ENCODE results near the gene CHKA. TPM values are rescaled to one million over a fixed set of nuclear protein-coding genes. Genes with fewer than 3 reads are reported as not detected.

CHKA gene
- total and polyA plus RNA-seq, 9 of the 15 experiments (the other 6 are each of a cell fraction or from before 2014, with no cell fraction given) = 3.6 to 37.0 (median 30.2) TPM

DNA sequence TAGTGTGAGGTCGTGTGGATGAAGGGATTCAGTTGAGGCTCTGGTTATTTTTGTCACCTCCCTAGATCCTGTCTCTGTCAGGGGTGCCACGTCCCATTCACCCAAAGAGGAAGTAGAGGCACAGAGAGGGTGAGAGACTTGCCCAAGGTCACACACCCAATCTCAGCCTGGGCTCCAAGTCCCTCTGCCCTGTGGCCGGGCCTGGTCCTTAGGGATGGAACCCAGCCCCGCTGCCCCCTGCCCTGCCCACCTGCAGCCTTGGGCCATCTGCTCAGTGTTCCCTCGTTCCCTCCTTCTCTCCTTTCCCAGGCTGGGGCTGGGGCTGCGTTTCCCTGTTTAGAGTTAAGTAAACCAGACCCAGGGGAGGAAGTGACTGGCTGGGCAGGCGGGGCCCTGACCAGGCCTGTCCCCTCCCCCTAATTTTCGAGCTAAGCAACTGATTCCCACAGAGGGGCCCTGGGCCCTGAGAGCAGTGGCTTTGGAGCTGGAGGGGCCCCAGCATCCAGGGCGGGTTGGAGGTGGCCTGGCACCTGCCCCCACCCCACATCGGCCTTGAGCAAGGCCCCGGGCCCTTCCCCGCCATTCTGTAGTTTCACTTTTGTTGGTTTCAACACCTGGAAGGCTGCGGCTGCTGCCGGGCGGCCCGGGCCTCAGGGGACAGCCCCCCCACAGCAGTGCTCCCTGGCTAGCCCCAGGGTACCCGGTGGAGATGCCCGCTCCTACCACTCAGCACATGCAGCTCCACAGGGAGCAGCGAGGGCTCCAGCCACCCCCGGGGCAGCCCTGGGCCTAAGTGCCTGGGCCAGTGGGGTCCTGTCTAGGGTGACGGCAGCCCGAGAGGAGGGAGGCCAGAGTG lies 80.9 kb downstream of the CHKA start (continued):
- TF ChIP-seq FOXJ3 (CRISPR knock-in tag; IDR thresholded peaks at IDR 0.05) (no peak), CBX1 (IDR thresholded peaks at IDR 0.05; ENCODE audit: low read depth) (peak; percentile 82; the same call in 1 of the 2 replicates), ZBED1 (IDR thresholded peaks at IDR 0.05) (no peak), ZNF695 (CRISPR knock-in tag; IDR thresholded peaks at IDR 0.05) (no peak), PHB (CRISPR knock-in tag; IDR thresholded peaks at IDR 0.05) (no peak), ZNF77 (CRISPR knock-in tag; IDR thresholded peaks at IDR 0.05) (no peak), NR4A1 (CRISPR knock-in tag; IDR thresholded peaks at IDR 0.05) (no peak), NR4A1 (tag; IDR thresholded peaks at IDR 0.05) (no peak), ZNF143 (CRISPR knock-in tag; IDR thresholded peaks at IDR 0.05) (0 out of 2 replicates have a peak, but pooled peaks have one; percentile 10), NCOA1 (IDR thresholded peaks at IDR 0.05; ENCODE audit: low read depth) (no peak), E2F3 (CRISPR knock-in tag; IDR thresholded peaks at IDR 0.05) (peak; percentile 8; the same call in 1 of the 2 replicates), U2AF1 (optimal IDR thresholded peaks at IDR 0.05; ENCODE audit: low read depth, low read length) (no peak), ZFX (CRISPR knock-in tag; IDR thresholded peaks at IDR 0.05) (peak; percentile 96), MTA2 (IDR thresholded peaks at IDR 0.05; ENCODE audit: low read depth) (no peak), RBM22 (IDR thresholded peaks at IDR 0.05; ENCODE audit: low read depth, low read length, poor library complexity, severe bottlenecking) (no peak), IFI16 (CRISPR knock-in tag; IDR thresholded peaks at IDR 0.05) (no peak), SMAD1 (IDR thresholded peaks at IDR 0.05; ENCODE audit: low read depth, low read length, partially characterized antibody) (no peak), DACH1 (IDR thresholded peaks at IDR 0.05; ENCODE audit: partially characterized antibody) (no peak), SMARCC2 (IDR thresholded peaks at IDR 0.05; ENCODE audit: low read depth) (no peak), NFATC3 (IDR thresholded peaks at IDR 0.05) (no peak), CBFA2T3 (IDR thresholded peaks at IDR 0.05) (no peak), POLR3G (IDR thresholded peaks at IDR 0.05; ENCODE audit: extremely low read depth, insufficient read length, insufficient replicate concordance) (no peak)
- TF ChIP-seq, protein P1, sequence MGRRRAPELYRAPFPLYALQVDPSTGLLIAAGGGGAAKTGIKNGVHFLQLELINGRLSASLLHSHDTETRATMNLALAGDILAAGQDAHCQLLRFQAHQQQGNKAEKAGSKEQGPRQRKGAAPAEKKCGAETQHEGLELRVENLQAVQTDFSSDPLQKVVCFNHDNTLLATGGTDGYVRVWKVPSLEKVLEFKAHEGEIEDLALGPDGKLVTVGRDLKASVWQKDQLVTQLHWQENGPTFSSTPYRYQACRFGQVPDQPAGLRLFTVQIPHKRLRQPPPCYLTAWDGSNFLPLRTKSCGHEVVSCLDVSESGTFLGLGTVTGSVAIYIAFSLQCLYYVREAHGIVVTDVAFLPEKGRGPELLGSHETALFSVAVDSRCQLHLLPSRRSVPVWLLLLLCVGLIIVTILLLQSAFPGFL (CRISPR knock-in tag; IDR thresholded peaks at IDR 0.05) = no peak
- TF ChIP-seq, protein P2, sequence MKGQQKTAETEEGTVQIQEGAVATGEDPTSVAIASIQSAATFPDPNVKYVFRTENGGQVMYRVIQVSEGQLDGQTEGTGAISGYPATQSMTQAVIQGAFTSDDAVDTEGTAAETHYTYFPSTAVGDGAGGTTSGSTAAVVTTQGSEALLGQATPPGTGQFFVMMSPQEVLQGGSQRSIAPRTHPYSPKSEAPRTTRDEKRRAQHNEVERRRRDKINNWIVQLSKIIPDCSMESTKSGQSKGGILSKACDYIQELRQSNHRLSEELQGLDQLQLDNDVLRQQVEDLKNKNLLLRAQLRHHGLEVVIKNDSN (CRISPR knock-in tag; IDR thresholded peaks at IDR 0.05) = no peak
- TF ChIP-seq, protein P3, sequence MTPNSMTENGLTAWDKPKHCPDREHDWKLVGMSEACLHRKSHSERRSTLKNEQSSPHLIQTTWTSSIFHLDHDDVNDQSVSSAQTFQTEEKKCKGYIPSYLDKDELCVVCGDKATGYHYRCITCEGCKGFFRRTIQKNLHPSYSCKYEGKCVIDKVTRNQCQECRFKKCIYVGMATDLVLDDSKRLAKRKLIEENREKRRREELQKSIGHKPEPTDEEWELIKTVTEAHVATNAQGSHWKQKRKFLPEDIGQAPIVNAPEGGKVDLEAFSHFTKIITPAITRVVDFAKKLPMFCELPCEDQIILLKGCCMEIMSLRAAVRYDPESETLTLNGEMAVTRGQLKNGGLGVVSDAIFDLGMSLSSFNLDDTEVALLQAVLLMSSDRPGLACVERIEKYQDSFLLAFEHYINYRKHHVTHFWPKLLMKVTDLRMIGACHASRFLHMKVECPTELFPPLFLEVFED (CRISPR knock-in tag; conservative IDR thresholded peaks at IDR 0.05) = no peak
- TF ChIP-seq, protein P4, sequence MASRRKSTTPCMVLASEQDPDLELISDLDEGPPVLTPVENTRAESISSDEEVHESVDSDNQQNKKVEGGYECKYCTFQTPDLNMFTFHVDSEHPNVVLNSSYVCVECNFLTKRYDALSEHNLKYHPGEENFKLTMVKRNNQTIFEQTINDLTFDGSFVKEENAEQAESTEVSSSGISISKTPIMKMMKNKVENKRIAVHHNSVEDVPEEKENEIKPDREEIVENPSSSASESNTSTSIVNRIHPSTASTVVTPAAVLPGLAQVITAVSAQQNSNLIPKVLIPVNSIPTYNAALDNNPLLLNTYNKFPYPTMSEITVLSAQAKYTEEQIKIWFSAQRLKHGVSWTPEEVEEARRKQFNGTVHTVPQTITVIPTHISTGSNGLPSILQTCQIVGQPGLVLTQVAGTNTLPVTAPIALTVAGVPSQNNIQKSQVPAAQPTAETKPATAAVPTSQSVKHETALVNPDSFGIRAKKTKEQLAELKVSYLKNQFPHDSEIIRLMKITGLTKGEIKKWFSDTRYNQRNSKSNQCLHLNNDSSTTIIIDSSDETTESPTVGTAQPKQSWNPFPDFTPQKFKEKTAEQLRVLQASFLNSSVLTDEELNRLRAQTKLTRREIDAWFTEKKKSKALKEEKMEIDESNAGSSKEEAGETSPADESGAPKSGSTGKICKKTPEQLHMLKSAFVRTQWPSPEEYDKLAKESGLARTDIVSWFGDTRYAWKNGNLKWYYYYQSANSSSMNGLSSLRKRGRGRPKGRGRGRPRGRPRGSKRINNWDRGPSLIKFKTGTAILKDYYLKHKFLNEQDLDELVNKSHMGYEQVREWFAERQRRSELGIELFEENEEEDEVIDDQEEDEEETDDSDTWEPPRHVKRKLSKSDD (conservative IDR thresholded peaks at IDR 0.05; ENCODE audit: low read length) = no peak
